Chondrocyte (in vitro differentiated cells): ENCODE data around the gene GPR160. TPM values are rescaled to one million over a fixed set of nuclear protein-coding genes. Genes with fewer than 3 reads are reported as not detected.

Experiments
- DNase-seq: peaks from one replicate; pipeline ENCODE4 v3.0.0; 2021; ENCODE audit warnings: mixed read lengths, low spot score
- H3K27ac Mint-ChIP-seq: one replicate; pipeline ENCODE4 v1.8.0; 2021; ENCODE audit warnings: mild to moderate bottlenecking, moderate library complexity, mixed read lengths; ENCODE audit not compliant: unreplicated experiment
- H3K27me3 Mint-ChIP-seq: 2 replicates; pipeline ENCODE4 v1.8.0; 2021; ENCODE audit warnings: low read depth, mixed read lengths
- H3K36me3 Mint-ChIP-seq: 2 replicates; pipeline ENCODE4 v1.8.0; 2021; ENCODE audit warnings: low read depth, mixed read lengths
- H3K4me1 Mint-ChIP-seq: 2 replicates; pipeline ENCODE4 v1.8.0; 2021; ENCODE audit warnings: low read depth, mild to moderate bottlenecking, mixed read lengths
- H3K4me3 Mint-ChIP-seq: one replicate; pipeline ENCODE4 v1.8.0; 2021; ENCODE audit warnings: mild to moderate bottlenecking, moderate library complexity, mixed read lengths; ENCODE audit not compliant: unreplicated experiment
- H3K9me3 Mint-ChIP-seq: 2 replicates; pipeline ENCODE4 v1.8.0; 2021; ENCODE audit warnings: low read depth, mixed read lengths
- CTCF ChIP-seq: fragments of 200-600 bp; sonication (generic); IDR thresholded peaks from 2 replicates; pipeline ENCODE4 v1.5.0; 2021; ENCODE audit warnings: antibody characterized with exemption, mild to moderate bottlenecking, moderate library complexity
- total RNA-seq: library from RNA; stranded (reverse); gene quantifications from 3 replicates; pipeline ENCODE4 v1.2.1, GENCODE V29; 2021

The GPR160 gene
- total RNA-seq, 1 donor from 2014 or later: 0.37 TPM

GRCh38 chr3:170096342-170096741 is 58.5 kb downstream of the GPR160 start:
- no peak overlapping the region for H3K27ac Mint-ChIP-seq
- no peak for DNase-seq
- H3K27me3 Mint-ChIP-seq: no peaks in the 10 kb centered on the region
- peaks cover 5% of the 10 kb centered on the region for H3K4me1 Mint-ChIP-seq
- TF ChIP-seq CTCF: no peak
- no peak overlapping the region for H3K4me3 Mint-ChIP-seq
- H3K36me3 Mint-ChIP-seq: peaks cover 39% of the 10 kb centered on the region
- H3K9me3 Mint-ChIP-seq: no peaks in the 10 kb centered on the region

DNA sequence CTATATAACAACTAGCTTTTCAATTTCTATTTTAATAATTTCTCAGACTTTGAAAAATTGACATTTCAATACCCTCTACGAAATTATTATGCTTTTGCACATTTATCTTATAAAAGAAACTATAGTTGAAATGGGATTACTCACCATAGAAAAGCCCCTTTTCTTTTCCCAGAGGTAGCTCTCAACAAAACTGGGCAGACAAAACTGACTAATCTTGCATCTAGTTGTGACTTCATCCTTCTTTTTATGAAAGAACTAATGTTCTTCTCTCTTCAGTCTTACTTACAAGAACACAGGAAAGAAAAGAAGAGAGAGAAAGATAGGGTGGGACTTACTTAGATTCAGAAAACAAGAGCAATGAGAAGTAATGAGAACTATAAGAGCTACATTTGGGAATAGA is 61.0 kb downstream of the GPR160 start:
- no peak for DNase-seq
- no peak for TF ChIP-seq CTCF
- no peaks in the 10 kb centered on the region for H3K27me3 Mint-ChIP-seq
- H3K4me3 Mint-ChIP-seq: no peak overlapping the region
- no peaks in the 10 kb centered on the region for H3K9me3 Mint-ChIP-seq
- peaks cover 5% of the 10 kb centered on the region for H3K4me1 Mint-ChIP-seq
- H3K36me3 Mint-ChIP-seq: peaks cover 48% of the 10 kb centered on the region
- H3K27ac Mint-ChIP-seq: no peak overlapping the region

DNA sequence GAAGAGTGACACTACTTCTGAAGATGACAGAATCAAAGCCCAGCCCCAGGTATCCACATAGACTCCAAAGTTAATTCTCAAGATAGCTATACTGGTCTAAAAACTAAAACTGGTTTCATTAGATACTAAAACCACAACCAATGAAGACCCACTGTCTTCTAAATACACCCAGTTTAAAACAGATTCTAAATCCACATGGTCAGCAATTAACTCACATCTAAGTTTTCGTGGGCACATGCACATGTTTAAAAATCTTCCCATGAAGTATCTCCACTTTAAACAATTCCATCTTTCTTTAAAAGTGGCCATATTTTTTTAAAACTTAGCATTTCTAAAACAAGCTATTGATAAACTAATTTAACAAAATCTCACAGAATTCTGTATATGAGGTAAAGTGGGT is 63.1 kb downstream of the GPR160 start:
- H3K27me3 Mint-ChIP-seq: no peaks in the 10 kb centered on the region
- H3K4me1 Mint-ChIP-seq: peaks cover 5% of the 10 kb centered on the region
- no peaks in the 10 kb centered on the region for H3K9me3 Mint-ChIP-seq
- TF ChIP-seq CTCF: no peak
- no peak for DNase-seq
- no peak overlapping the region for H3K27ac Mint-ChIP-seq
- H3K4me3 Mint-ChIP-seq: no peak overlapping the region
- H3K36me3 Mint-ChIP-seq: peaks cover 36% of the 10 kb centered on the region

- DNase-seq: no peak
- H3K27me3 Mint-ChIP-seq: no peaks in the 10 kb centered on the region
- H3K4me3 Mint-ChIP-seq: no peak overlapping the region
- peaks cover 5% of the 10 kb centered on the region for H3K4me1 Mint-ChIP-seq
- TF ChIP-seq CTCF: no peak
- no peaks in the 10 kb centered on the region for H3K9me3 Mint-ChIP-seq
- peaks cover 26% of the 10 kb centered on the region for H3K36me3 Mint-ChIP-seq
- H3K27ac Mint-ChIP-seq: no peak overlapping the region
Measured at GRCh38 chr3:170102431-170102830, 64.6 kb downstream of the GPR160 start.

DNA sequence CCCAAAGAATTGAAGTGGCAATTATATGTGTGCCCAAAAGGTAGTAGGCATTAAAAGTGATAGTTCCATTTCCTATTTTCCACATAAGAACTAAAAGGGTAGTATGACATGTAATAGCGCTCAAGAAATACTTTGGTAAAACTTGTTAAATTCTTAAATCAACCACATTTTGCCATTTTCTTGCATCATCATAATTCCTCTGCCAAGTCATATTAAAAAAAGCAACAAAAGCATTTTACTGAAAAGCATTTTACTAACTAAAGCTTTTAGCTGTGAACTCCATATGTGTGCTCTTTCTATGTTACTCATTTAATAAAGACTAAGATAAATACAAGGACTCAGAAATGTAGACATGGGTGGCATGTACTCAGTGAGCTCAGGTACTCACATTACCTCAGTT is 70.1 kb downstream of the GPR160 start:
- no peak for DNase-seq
- peaks cover 13% of the 10 kb centered on the region for H3K4me1 Mint-ChIP-seq
- no peaks in the 10 kb centered on the region for H3K27me3 Mint-ChIP-seq
- TF ChIP-seq CTCF: no peak
- H3K36me3 Mint-ChIP-seq: peaks cover 13% of the 10 kb centered on the region
- H3K4me3 Mint-ChIP-seq: no peak overlapping the region
- peak overlapping the region; percentile 55 for H3K27ac Mint-ChIP-seq
- no peaks in the 10 kb centered on the region for H3K9me3 Mint-ChIP-seq
